A673 (cell line): Measurements from ENCODE around the gene TOR3A. TPM values are rescaled to one million over a fixed set of nuclear protein-coding genes. Genes with fewer than 3 reads are reported as not detected.

Experiments
- BruUV-seq: library from RNA; stranded (reverse); fragments of 400-500 nt; replicated peaks from 2 replicates; lab custom pipeline; 2021; lab: Mats Ljungman, UMichigan
- CTCF ChIA-PET: fragments of 300-600 bp; sonication (Branson Sonifier 250); formaldehyde crosslinking; loops from one replicate; lab custom pipeline; 2022; ENCODE audit warnings: antibody characterized with exemption; lab: Charles Lee
- POLR2A ChIA-PET: fragments of 300-600 bp; sonication (Branson Sonifier 250); formaldehyde crosslinking; loops from one replicate; lab custom pipeline; 2022; ENCODE audit warnings: antibody characterized with exemption; ENCODE audit not compliant: low non-redundant PET; lab: Charles Lee
- DNase-seq: peaks from one replicate; pipeline ENCODE4 v3.0.0-alpha.2; 2015; ENCODE audit warnings: low spot score
- H3K27ac ChIP-seq: fragments of 200-600 bp; sonication (generic); 2 replicates; pipeline ENCODE4 v1.5.1; 2016; ENCODE audit warnings: mixed run types, low read depth, mild to moderate bottlenecking, mixed read lengths, antibody characterized with exemption, low read length; ENCODE audit not compliant: poor library complexity, severe bottlenecking
- H3K27me3 ChIP-seq: fragments of 200-600 bp; sonication (generic); replicated peaks from 2 replicates; pipeline ENCODE4 v1.6.1; 2017; ENCODE audit warnings: mixed run types, low read depth, mild to moderate bottlenecking, mixed read lengths, antibody characterized with exemption, low read length; ENCODE audit not compliant: insufficient read depth, poor library complexity
- H3K36me3 ChIP-seq: fragments of 200-600 bp; sonication (generic); 2 replicates; pipeline ENCODE4 v1.6.1; 2016; ENCODE audit warnings: mixed run types, mild to moderate bottlenecking, mixed read lengths, antibody characterized with exemption, low read length; ENCODE audit not compliant: insufficient read depth, poor library complexity, severe bottlenecking
- H3K4me1 ChIP-seq: fragments of 200-600 bp; sonication (generic); 2 replicates; pipeline ENCODE4 v1.6.1; 2017; ENCODE audit warnings: mixed run types, mild to moderate bottlenecking, mixed read lengths, antibody characterized with exemption, low read length; ENCODE audit not compliant: insufficient read depth, poor library complexity, severe bottlenecking
- H3K4me3 ChIP-seq: fragments of 200-600 bp; sonication (generic); 2 replicates; pipeline ENCODE4 v1.5.1; 2016; ENCODE audit warnings: low read depth, mixed run types, mild to moderate bottlenecking, mixed read lengths, low read length; ENCODE audit not compliant: poor library complexity, severe bottlenecking
- H3K9me3 ChIP-seq: fragments of 200-600 bp; sonication (generic); 2 replicates; pipeline ENCODE4 v1.6.1; 2016; ENCODE audit warnings: mixed run types, low read depth, mild to moderate bottlenecking, mixed read lengths, antibody characterized with exemption, low read length; ENCODE audit not compliant: poor library complexity, severe bottlenecking
- CTCF ChIP-seq: fragments of 300-800, 200-600 bp; sonication (generic); conservative IDR thresholded peaks from 2 replicates; pipeline ENCODE4 v1.5.1; 2017; ENCODE audit warnings: low read depth, mild to moderate bottlenecking, antibody characterized with exemption, low read length, moderate library complexity, mixed read lengths
- EZH2 ChIP-seq: fragments of 200-600 bp; sonication (generic); IDR thresholded peaks from 2 replicates; pipeline ENCODE4 v1.6.1; 2017; ENCODE audit warnings: borderline replicate concordance, low read depth, mild to moderate bottlenecking, mixed read lengths, antibody characterized with exemption, low read length; ENCODE audit not compliant: poor library complexity, severe bottlenecking
- intact Hi-C: fragments of 100-400 bp; cut with micrococcal nuclease; formaldehyde crosslinking; loops from one replicate; pipeline ENCODE4 v1.10.0; 2022; ENCODE audit not compliant: unreplicated experiment
- total RNA-seq: library from RNA; stranded (reverse); gene quantifications from 2 replicates; pipeline ENCODE4 v1.2.3, GENCODE V29; 2021

The TOR3A gene
- total RNA-seq, 1 experiment from 2014 or later = 21.0 TPM

- peak overlapping the region; percentile 72 for H3K27ac ChIP-seq
- BruUV-seq = no TSS peak
- intact Hi-C loops = no loop called here
- peak; percentile 52 for DNase-seq
- peaks cover 6% of the 10 kb centered on the region for H3K4me1 ChIP-seq
- ChIA-PET POLR2A (interaction anchor here (0.6 kb wide), 1 partner anchor 869 kb away, joined by 6 read pairs; no protein-coding TSS in a partner anchor), CTCF (interaction anchor here (0.5 kb wide), 1 partner anchor 309 kb away, joined by 3 read pairs; no protein-coding TSS in a partner anchor)
- H3K9me3 ChIP-seq = no peaks in the 10 kb centered on the region
- H3K4me3 ChIP-seq = peak overlapping the region; percentile 84
- H3K36me3 ChIP-seq = no peaks in the 10 kb centered on the region
- no peaks in the 10 kb centered on the region for H3K27me3 ChIP-seq
- TF ChIP-seq CTCF = no peak
- TF ChIP-seq EZH2 = no peak
These were observed 596 bp downstream of the TOR3A start for GRCh38 chr1:179082333-179082998.

GRCh38 chr1:179082999-179083335, 1.1 kb downstream of the TOR3A start:
- Histone ChIP-seq H3K4me1 (peaks cover 6% of the 10 kb centered on the region), H3K9me3 (no peaks in the 10 kb centered on the region), H3K4me3 (peak overlapping the region; percentile 84), H3K27ac (peak overlapping the region; percentile 72), H3K36me3 (no peaks in the 10 kb centered on the region), H3K27me3 (no peaks in the 10 kb centered on the region)
- ChIA-PET CTCF (interaction anchor here (0.5 kb wide), 1 partner anchor 309 kb away, joined by 3 read pairs; no protein-coding TSS in a partner anchor), POLR2A (interaction anchor here (0.6 kb wide), 1 partner anchor 869 kb away, joined by 6 read pairs; no protein-coding TSS in a partner anchor)
- BruUV-seq = no TSS peak
- TF ChIP-seq EZH2 (no peak), CTCF (no peak)
- intact Hi-C loops = no loop called here
- DNase-seq = peak; percentile 25

- no peak for DNase-seq
- Histone ChIP-seq H3K27ac (no peak overlapping the region), H3K27me3 (no peaks in the 10 kb centered on the region), H3K4me1 (peaks cover 6% of the 10 kb centered on the region), H3K9me3 (no peaks in the 10 kb centered on the region), H3K4me3 (no peak overlapping the region), H3K36me3 (no peaks in the 10 kb centered on the region)
- TF ChIP-seq EZH2 (no peak), CTCF (no peak)
- ChIA-PET POLR2A (no interaction called here), CTCF (no interaction called here)
- intact Hi-C loops = no loop called here
- BruUV-seq = no TSS peak
These were observed 1.7 kb downstream of the TOR3A start for GRCh38 chr1:179083533-179083932.
